NCI-H128 (cell line): Measurements from ENCODE around the gene SHMT2.

ENCODE experiments used
- DNase-seq: peaks from one replicate; lab custom pipeline; 2025; ENCODE audit not compliant: unreplicated experiment; lab: John Stamatoyannopoulos, UW

The SHMT2 gene

DNA sequence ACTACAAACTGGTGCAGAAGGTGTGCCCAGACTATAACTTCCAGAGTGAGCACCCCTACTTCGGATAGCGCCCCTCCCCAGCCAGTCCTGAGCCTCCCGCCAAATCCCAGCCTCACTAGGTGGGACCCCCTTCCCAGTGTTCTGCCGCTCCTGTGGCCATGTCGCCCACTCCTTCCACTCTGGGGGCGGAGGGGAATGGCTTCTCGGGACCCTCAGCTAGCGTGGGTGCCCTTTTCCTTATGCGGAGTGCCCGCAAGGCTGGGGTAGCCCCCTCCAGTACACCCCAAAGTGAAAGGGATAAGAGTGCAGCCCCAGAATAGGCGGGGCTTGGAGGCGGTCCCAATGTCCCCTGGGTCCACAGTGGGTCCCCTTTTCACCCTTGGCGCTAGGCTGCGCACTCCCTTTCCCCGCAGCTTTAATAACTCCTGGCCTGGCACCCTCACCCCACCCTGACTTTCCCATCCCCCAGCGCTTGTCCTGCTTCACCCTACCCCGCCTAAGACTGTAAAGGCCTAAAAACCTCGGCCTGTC lies 3.8 kb upstream of the SHMT2 start:
- no peak for DNase-seq

DNA sequence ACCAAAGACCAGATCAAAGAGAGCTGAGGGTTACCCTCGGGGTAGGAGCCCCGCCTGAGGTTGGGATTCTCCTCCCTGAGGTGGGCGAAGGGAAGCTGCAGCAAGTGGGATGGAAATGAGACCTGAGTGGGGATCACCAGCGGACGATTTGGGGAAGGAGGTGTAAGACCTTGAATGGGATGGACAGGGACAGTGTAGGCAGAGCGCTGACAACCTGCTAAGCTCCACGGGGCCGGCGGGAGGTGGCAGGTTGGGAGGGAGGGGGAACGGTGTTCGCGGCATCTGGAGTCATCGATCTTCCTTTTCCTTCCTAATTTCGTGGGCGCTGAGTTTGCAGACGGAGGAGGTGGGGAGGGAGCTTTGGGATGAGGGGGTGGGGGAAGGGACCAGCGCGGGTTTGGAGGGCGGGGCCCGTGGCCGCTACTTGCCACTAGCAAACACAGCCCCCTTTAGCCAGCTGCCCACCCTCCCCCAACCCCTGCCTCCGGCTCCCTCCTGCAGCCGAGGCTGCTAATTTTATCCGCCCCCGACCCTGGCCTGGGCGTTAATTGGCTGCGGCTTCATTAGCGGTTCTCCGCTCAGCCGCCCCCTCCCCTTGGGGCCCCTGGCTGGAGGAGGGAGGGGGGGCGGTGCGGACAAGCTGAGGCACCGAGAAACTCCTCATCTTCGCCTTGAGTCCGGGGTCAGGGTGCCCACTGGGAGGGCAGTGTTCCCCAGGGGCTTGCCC lies 2.8 kb upstream of the SHMT2 start:
- DNase-seq: no peak

DNA sequence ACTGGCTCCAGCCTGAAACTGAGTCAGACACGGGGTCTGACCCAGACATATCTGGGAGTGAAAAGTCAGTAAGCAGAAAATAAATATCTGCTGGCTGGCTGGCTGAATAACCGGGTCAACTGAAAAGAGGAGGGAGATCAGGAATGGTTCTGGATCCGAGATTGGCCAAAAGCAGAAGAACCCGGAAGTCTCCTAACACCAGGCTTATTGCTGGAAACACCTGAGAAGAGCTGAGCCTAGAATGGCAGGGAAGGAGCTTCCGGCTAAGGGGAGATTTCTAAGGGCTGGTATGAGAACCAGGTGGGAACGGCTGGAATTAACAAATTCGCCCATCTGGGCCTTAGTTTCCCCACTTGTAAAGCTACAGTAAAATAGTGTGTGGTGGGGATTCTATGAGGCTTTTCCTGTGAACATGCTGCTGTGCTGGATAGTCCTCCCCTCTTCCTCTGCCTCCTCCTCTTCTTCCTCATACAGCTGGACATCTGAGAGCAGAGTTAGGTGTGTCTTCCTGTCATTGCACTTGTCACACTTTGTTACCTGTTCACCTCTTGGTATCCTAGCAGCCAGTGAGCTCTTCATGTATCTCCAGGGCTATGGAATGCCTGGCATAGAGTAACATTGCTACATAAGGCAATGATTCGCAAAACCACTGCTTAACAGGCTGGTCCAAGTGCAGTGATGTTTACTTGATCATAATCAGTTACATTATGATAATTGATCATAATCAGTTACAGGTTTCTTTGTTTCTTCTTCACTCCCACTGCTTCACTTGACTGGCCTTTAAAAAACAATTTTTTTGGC lies 2.0 kb upstream of the SHMT2 start:
- no peak for DNase-seq

DNA sequence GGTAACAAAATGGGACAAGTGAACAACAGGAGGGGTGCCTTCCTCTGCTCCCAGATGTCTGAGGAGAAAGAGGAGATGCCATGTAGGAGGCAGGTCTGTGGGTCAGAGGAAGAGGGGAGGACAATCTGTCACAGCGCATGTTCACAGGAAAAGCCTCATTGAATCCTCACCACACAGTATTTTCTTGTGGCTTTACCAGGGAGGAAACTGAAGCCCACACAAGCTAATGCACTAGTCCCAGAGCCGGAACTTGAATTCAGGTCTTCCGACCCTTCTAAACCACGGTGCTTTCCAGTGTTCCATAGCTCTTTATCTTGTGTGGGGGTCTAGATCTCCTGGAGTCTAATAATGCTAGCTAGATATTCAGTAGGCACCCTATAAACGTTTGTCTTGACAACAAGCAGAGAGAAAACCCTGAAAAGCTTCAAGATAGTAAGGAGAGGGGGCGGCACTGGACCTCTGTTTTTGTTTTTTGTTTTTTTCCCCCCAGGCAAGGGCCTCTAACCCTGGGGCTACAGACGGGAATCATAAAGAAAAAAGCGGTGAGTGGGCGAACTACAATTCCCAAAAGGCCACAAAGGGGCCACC lies 371 bp upstream of the SHMT2 start:
- no peak for DNase-seq

DNA sequence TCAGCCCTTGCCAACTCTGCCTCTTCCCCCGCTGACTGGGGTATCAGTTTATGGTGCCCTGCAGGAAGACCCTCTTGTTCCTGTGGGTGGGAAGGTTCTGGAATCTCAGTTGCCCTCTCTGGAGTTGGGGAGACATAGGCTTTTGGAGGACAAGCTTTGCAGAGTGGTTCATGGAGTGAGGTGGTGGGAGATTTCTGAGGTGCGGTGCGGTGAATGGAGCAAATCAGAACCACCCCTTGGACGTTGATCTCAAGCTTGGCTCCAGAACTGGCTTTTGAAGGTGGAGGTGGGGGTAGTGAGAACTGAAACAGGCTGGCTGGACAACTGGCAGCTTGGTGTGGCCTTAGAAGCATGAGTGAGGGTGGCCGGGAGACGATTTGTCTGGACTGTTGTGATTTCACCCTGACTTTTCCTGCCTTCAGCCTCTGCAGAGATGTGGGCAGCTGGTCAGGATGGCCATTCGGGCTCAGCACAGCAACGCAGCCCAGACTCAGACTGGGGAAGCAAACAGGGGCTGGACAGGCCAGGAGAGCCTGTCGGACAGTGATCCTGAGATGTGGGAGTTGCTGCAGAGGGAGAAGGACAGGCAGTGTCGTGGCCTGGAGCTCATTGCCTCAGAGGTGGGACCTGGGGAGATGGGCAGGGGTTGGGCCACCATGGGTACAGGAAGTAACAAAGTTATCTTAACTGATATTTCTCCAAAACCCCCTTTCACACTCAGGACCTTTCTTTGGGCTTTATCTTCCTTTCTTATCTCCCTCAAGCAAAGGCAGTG lies 1.1 kb downstream of the SHMT2 start:
- DNase-seq: no peak

DNA sequence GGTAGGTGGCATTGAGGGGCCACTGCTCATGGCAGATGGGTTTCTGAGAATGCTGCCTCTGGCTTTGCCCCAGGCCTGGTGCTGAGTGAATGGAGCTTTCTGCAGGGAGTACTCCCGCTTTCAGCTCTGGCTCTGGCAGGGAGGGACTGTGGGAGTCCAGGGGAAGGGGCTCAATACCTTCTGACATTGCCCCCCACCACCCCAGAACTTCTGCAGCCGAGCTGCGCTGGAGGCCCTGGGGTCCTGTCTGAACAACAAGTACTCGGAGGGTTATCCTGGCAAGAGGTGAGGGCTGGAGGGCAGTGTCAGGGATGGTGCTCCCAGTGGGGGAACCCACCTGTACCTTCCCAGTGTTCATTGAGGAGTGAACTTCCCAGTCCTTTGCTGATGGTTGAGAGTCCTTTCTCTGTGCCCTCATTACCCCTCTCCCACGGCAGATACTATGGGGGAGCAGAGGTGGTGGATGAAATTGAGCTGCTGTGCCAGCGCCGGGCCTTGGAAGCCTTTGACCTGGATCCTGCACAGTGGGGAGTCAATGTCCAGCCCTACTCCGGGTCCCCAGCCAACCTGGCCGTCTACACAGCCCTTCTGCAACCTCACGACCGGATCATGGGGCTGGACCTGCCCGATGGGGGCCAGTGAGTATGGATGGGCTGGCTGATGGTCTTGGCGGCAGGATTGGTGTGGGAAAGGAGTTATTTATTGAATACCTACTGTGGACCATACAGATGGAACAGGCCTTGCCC lies 1.9 kb downstream of the SHMT2 start:
- no peak for DNase-seq

DNA sequence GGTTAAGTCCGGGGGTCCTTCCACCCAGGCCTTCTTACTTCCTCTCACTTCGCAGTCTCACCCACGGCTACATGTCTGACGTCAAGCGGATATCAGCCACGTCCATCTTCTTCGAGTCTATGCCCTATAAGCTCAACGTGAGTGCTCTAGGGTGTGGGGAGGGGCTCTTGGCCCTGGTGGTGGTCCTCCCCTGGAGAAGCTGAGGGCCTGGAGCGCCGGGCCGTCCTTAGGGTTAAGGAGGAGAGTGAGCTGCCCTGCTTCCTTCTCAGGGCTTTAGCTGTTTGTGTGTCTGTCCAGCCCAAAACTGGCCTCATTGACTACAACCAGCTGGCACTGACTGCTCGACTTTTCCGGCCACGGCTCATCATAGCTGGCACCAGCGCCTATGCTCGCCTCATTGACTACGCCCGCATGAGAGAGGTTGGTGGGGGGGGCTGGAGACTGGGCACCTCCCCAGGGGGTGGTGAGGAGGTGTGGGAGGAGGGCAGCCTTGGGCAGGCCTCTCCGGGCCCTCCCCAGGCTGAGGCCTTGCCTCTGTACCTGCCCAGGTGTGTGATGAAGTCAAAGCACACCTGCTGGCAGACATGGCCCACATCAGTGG lies 2.7 kb downstream of the SHMT2 start:
- DNase-seq: no peak

DNA sequence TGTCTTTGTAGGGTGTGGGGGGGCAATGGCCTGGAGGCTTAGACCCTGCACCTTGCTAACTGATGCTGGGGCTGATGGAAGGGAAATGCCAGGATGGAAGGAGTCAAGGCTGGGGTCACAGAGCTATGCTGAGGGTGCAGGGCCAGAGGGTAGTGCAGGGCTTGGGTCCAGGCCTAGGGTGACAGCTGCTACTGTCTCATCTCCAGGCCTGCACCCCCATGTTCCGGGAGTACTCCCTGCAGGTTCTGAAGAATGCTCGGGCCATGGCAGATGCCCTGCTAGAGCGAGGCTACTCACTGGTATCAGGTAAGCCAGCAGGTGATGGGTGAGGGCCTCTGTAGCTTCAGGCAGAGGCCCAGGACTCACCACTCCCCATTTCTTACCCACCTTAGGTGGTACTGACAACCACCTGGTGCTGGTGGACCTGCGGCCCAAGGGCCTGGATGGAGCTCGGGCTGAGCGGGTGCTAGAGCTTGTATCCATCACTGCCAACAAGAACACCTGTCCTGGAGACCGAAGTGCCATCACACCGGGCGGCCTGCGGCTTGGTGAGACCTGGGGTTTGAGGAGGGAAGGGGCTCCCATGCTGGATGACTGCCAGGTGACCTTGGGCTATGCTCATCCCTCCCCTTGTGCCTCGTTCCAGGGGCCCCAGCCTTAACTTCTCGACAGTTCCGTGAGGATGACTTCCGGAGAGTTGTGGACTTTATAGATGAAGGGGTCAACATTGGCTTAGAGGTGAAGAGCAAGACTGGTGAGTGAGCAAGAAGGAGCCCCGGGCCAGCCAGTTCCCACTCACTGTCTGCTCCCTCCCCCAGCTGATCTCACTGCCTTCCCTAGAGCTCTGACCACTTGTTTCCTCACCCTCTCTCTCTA lies 4.1 kb downstream of the SHMT2 start:
- no peak for DNase-seq

DNA sequence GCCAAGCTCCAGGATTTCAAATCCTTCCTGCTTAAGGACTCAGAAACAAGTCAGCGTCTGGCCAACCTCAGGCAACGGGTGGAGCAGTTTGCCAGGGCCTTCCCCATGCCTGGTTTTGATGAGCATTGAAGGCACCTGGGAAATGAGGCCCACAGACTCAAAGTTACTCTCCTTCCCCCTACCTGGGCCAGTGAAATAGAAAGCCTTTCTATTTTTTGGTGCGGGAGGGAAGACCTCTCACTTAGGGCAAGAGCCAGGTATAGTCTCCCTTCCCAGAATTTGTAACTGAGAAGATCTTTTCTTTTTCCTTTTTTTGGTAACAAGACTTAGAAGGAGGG lies 4.7 kb downstream of the SHMT2 start:
- no peak for DNase-seq

DNA sequence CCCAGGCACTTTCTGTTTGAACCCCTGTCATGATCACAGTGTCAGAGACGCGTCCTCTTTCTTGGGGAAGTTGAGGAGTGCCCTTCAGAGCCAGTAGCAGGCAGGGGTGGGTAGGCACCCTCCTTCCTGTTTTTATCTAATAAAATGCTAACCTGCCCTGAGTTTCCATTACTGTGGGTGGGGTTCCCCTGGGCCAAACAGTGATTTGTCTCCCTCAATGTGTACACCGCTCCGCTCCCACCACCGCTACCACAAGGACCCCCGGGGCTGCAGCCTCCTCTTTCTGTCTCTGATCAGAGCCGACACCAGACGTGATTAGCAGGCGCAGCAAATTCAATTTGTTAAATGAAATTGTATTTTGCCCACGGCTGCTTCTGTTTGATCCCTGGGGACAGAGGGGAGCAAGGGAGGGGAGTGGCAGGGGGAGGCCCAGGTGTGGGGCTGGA lies 5.1 kb downstream of the SHMT2 start:
- DNase-seq: no peak

DNA sequence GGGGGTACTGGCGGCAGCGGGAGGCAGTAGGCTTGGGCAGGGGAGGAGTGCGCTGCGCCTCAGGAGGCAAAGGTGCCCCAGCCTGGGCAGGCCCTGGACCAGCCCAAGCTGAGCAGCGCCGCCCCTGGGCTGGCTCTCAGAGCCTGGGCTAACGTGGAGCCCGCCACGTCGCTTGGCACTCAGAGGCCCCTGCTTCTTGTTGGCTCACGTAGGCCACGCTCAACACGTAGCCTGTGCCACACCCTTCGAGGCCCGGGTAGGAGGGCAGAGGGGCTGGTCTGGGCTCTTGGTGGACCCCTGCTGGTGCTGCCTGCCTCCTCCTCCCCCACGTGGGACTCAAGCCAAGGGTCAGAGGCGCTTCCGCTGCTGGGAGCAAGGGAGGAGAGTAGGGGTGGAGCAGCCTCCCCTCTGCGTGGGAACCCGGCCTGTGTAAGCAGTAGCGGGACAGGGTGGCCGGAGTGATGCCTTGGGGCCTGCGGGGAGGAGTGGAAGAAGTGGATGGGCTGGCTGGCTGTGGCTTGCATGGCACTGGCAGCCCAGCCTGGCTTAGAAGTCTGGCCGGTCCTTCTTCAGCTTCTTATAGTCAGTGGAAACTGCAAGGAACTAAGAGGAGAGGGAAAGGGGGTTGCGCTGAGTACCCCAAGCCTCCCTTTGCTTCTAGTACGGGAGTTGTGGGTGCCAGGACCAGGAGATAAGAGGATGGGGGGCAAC lies 5.7 kb downstream of the SHMT2 start:
- no peak for DNase-seq

DNA sequence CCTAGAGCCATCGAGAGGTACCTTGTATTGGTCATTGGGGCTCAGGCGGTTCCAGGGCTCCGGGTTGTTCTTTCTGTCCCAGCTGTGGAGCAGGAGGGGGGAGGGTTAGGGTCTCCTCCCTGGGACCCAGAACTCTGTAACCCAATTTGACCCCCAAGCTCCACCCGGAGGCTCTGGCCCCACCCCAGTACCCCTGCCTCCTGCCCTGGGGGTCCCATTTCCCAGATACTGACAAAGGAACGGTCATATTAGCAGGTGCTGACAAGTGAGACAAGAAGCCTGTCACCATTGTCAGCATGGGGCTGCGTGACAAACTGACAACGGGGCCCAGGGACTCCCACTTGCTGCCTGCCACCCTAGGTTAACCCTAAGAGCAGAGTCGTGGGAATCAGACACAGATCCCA lies 6.2 kb downstream of the SHMT2 start:
- no peak for DNase-seq

DNA sequence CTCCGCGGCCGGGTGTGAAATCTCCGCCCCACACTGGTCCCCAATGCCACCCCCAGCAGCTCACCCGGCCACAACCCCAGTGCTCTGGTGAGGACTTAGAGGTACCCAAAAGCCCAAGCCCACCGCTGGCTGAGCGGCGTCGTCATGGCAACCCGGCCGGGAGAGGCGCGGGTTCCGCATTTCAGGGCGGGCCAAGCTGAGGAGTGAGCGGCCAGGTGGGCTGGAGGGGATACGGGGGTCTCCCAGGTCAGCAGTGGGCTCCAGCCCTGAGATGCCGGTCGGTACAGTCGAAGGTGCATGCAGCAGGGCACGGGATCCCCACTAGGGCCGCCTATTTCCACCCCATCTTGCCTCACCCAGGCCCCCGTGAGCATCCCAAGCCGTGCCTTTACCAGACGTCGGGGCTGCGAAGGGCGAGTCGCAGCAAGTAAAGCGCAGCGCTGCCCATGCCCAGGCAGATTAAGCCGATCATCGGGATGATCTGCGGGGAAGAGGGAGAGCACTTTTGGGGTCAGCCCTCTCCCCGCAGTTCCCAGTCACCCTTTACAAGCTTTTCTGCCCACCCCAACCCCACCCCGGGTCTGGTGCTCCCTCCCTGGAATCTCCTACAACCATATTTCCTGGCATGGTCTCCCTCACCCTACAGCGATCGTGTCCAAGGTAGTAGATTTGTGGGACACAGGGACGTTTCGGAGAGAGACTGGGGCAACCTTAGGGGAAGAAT lies 6.9 kb downstream of the SHMT2 start:
- DNase-seq: no peak

DNA sequence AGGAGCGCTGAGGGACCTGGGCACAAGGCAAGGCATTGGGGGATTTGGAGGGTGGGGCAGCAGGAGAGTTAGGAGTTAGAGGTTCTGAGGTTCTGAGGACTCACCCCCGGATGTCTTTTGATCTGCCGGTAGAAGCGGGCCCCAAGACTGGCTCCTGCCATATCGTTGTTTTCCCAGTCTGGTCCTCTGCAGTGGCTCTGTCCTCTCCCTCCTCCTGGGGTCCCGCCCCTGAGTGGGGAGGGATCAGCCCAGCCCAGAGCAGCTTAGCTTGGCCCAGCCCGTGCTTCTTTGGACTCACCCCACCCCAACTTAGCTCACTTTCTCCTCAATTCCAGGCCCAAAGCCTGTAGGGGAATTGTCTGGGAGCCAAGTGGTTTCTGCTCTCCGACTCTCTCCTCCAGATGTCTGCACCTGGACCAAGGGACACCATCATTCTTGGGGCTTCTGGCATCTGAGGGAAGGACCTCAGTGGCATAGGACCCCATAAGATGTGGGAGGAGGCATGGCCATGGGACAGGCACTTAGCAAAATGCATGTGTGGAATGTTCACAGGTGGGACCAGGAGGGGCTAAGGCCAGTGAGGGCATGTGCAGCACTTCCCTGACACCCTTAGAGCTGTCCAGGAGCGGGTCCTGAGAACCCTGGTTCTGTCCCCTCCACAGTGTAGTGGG lies 7.5 kb downstream of the SHMT2 start:
- no peak for DNase-seq

DNA sequence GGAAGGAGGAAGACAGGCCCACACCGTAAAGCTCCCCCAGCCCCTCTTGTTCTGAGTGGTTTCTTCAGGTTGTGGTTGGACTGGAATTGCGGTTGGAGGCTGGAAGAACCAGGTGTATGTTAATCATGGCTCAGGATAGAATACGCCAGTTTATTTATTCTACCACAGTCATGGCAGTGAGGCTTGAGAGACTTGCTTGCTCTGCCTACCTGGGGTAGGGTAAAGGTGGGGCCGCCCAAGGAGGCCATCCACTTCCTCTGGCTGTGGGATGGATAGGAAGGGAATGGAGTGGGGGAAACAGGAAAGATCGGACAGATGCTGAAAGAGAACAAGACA lies 8.1 kb downstream of the SHMT2 start:
- DNase-seq: no peak

DNA sequence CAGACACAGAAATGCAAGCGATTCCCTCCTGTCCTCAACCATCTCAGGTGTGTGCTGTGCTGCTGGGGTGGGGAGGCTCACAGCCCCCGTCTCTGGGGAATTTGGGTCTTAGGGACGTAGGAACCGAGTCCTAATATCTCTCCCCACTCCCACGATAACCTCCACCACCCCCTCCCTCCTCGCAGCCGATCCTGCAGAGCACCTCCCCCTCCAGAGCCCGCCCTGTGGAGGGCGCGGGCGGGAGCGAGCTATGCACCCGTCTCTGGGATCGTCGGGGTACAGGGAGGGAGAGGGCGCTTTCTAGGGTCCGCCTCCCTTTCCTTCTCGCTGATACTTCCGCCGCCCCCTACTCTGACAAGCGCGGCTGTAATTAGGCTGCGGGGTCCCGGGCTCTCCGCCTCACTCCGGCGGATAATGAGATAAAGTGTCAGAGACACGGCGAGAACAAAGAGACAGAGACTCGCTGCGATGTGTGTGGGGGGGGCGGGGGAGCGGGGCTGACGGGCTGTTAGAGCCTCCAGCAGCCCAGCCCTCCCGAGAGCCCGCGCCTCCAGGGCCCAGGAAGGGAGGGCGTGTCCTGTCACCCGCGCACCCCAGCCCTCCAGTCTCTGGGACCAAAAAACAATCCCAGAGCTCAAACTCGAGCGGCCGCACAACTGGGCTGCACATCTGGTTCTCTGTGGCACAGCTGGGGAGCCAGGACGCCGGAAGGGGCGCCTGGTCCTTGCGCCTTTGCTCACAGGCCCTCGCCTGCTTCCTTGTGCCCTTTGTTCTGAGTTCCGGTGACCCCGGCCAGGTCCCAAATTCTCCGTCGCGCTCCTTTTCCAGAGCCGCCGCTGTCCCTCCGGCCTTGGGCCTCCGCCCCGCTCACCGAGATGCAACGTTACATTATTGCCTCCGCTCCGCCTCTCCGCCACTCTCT lies 8.7 kb downstream of the SHMT2 start:
- no peak for DNase-seq
